Tibial nerve (tissue), 4 donors: ENCODE measurements around the gene RCOR2.

Experiments used
- EP300 ChIP-seq, 2 donors: sonication (generic); formaldehyde crosslinking; IDR thresholded peaks; one replicate each; pipeline ENCODE4 v1.6.1; 2017; ENCODE audit warnings: antibody characterized with exemption in 2 of 2, mild to moderate bottlenecking in 1 of 2
- TF ChIP-seq, protein P1 (sequence below), 5 experiments: fragments of 200-600 bp in 3 of 5; fragments of 450-650 bp in 2 of 5; sonication (generic) in 3 of 5; IDR thresholded peaks; one replicate each; pipeline ENCODE4 v1.5.1; 2016 to 2019; ENCODE audit warnings: antibody characterized with exemption in 5 of 5, mild to moderate bottlenecking in 3 of 5, moderate library complexity in 2 of 5

DNA sequence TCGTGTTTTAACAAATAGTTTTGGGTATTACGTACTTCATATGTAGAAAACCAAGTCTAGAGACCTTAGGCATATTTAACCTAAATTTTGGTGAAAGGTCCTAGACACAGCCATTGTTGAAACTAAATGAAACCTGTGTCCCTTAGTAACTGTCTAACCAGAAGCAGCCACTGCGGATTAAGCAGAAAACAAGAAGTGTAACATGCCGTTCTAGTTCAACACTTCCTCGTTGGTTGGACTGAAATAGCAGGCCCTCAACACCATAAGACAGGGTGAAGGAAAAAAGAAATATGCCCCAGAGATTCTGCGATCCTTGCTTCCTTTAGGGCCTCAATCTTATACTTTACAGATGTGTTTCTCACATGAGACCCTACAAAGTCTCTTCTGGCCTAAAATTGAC is 23.8 kb upstream of the RCOR2 start:
- TF ChIP-seq, protein P1, sequence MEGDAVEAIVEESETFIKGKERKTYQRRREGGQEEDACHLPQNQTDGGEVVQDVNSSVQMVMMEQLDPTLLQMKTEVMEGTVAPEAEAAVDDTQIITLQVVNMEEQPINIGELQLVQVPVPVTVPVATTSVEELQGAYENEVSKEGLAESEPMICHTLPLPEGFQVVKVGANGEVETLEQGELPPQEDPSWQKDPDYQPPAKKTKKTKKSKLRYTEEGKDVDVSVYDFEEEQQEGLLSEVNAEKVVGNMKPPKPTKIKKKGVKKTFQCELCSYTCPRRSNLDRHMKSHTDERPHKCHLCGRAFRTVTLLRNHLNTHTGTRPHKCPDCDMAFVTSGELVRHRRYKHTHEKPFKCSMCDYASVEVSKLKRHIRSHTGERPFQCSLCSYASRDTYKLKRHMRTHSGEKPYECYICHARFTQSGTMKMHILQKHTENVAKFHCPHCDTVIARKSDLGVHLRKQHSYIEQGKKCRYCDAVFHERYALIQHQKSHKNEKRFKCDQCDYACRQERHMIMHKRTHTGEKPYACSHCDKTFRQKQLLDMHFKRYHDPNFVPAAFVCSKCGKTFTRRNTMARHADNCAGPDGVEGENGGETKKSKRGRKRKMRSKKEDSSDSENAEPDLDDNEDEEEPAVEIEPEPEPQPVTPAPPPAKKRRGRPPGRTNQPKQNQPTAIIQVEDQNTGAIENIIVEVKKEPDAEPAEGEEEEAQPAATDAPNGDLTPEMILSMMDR (IDR thresholded peaks at IDR 0.05): no peak
- TF ChIP-seq EP300 (IDR thresholded peaks at IDR 0.05): no peak
